ENCODE data around the gene TMEM42. TPM values are rescaled to one million over a fixed set of nuclear protein-coding genes. Genes with fewer than 3 reads are reported as not detected.

The TMEM42 gene
- total RNA-seq, 3 donors from 2014 or later: 12.8 to 28.6 (median 20.3) TPM

DNA sequence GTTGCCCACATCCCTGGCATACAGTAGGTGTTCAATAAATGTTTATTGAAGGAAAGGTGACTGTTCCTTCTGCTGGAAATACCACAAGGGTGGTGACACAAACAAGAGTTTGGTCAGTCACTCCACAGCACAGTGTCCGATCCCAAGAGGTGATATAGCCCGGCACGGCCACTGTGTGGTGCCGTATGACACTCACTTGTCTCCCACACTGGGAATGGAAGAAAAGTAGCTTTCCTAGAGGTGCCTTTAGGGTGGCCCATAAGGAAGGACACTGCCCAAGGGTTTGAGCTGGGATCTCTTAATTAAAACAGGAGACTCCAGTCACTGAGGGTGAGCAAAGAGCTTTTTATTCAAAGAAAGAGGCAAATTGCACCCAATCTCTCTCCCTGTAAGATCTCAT lies 53.2 kb downstream of the TMEM42 start:
- Histone ChIP-seq H3K4me3 (no peak overlapping the region), H3K36me3 (no peaks in the 10 kb centered on the region), H3K27me3 (no peaks in the 10 kb centered on the region), H3K27ac (no peak overlapping the region), H3K4me1 (no peaks in the 10 kb centered on the region), H3K9me3 (no peaks in the 10 kb centered on the region)
- no peak for TF ChIP-seq POLR2A (IDR thresholded peaks at IDR 0.05)
- no peak for TF ChIP-seq CTCF (IDR thresholded peaks at IDR 0.05)
- TF ChIP-seq POLR2AphosphoS5 (IDR thresholded peaks at IDR 0.05): no peak
- DNase-seq (ENCODE audit: low spot score in 2 of 2): no peak
- intact Hi-C loops (cut with DNase I; ENCODE audit: low total_unique reads): no loop called here

Other genes with a start within 250 kb of the TMEM42 start
- gene ZNF197, start 236.9 kb upstream of the TMEM42 start, total RNA-seq: 10 to 100 TPM; 18.0 to 26.2 (median 18.4) TPM
- 10 to 100 TPM in 2 of 3 donors, 1 to 10 TPM in 1; 8.8 to 18.7 (median 13.1) TPM for gene ZNF35, start 213.2 kb upstream of the TMEM42 start, total RNA-seq
- 1 to 10 TPM; 4.6 to 9.5 (median 6.6) TPM for gene ZNF502, start 149.3 kb upstream of the TMEM42 start, total RNA-seq
- 1 to 10 TPM; 4.9 to 9.1 (median 5.4) TPM for gene ZNF501, start 132.3 kb upstream of the TMEM42 start, total RNA-seq
- 10 to 100 TPM; 25.6 to 35.9 (median 31.5) TPM for gene KIAA1143, start 100.3 kb upstream of the TMEM42 start, total RNA-seq
- 1 to 10 TPM in 1 of 3 donors, under 1 TPM in 2; 0.66 to 1.1 (median 0.73) TPM for gene KIF15, start 100.1 kb upstream of the TMEM42 start, total RNA-seq
- gene TGM4, start 12.7 kb downstream of the TMEM42 start, total RNA-seq: under 1 TPM in 1 of 3 donors, not detected in 2; 0.16 TPM
- 100 to 1,000 TPM in 1 of 3 donors, 10 to 100 TPM in 2; 69.5 to 120 (median 71.9) TPM for gene ZDHHC3, start 114.3 kb downstream of the TMEM42 start, total RNA-seq
- gene EXOSC7, start 114.3 kb downstream of the TMEM42 start, total RNA-seq: 10 to 100 TPM; 39.0 to 54.9 (median 43.0) TPM
- gene CLEC3B, start 164.4 kb downstream of the TMEM42 start, total RNA-seq: 100 to 1,000 TPM in 1 of 3 donors, 10 to 100 TPM in 2; 18.3 to 479 (median 55.7) TPM

Data from breast epithelium (tissue), 4 donors.